Esophagus squamous epithelium (tissue), 4 donors: ENCODE measurements around the gene RWDD3.

Experiments used
- POLR2A ChIP-seq, 4 donors: fragments of 450-650 bp; IDR thresholded peaks; one replicate each; pipeline ENCODE4 v1.6.1; 2017; ENCODE audit warnings: antibody characterized with exemption in 4 of 4, mild to moderate bottlenecking in 4 of 4, moderate library complexity in 3 of 4
- TF ChIP-seq, protein P1 (sequence below), 6 experiments: fragments of 450-650 bp in 4 of 6; fragments of 200-600 bp in 2 of 6; sonication (generic) in 2 of 6; IDR thresholded peaks; one replicate each; pipeline ENCODE4 v1.5.1; 2016 to 2019; ENCODE audit warnings: antibody characterized with exemption in 6 of 6, mild to moderate bottlenecking in 4 of 6, moderate library complexity in 4 of 6

DNA sequence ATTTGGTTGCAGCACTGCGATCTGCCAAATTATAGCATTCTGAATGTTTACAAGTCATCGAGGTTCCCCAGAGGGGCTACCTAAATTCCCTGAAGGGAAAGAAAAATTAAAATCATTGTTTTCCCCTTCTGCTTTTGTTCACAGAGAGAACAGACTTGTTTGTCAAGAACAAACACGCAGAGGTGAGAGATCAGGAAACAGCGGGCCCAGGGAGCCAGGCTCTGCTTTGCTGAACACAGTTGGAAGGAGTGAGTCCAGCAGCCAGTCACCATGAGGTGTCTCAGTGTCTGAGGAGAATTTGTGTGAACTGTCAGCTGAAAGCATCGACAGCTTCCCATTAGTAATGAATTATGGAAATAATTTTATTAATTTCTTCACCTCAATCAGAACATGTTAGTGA lies 52.5 kb downstream of the RWDD3 start:
- TF ChIP-seq, protein P1, sequence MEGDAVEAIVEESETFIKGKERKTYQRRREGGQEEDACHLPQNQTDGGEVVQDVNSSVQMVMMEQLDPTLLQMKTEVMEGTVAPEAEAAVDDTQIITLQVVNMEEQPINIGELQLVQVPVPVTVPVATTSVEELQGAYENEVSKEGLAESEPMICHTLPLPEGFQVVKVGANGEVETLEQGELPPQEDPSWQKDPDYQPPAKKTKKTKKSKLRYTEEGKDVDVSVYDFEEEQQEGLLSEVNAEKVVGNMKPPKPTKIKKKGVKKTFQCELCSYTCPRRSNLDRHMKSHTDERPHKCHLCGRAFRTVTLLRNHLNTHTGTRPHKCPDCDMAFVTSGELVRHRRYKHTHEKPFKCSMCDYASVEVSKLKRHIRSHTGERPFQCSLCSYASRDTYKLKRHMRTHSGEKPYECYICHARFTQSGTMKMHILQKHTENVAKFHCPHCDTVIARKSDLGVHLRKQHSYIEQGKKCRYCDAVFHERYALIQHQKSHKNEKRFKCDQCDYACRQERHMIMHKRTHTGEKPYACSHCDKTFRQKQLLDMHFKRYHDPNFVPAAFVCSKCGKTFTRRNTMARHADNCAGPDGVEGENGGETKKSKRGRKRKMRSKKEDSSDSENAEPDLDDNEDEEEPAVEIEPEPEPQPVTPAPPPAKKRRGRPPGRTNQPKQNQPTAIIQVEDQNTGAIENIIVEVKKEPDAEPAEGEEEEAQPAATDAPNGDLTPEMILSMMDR (IDR thresholded peaks at IDR 0.05): no peak
- TF ChIP-seq POLR2A (IDR thresholded peaks at IDR 0.05): no peak
